Cardiac muscle cell (in vitro differentiated cells and primary cell): Measurements from ENCODE around the gene PARP6. TPM values are rescaled to one million over a fixed set of nuclear protein-coding genes. Genes with fewer than 3 reads are reported as not detected.
A peak's percentile ranks its signal among the peaks of the same experiment; 100 is the strongest.

Experiments used
- DNase-seq, 2 donors: peaks; one replicate each; pipeline versions ENCODE4 v3.0.0 to v3.0.0-alpha.2; 2010 to 2017; ENCODE audit warnings: low read depth in 1 of 2, low spot score in 1 of 2
- H3K27ac ChIP-seq: fragments of 200-600 bp; sonication (generic); 2 replicates; pipeline ENCODE4 v1.5.1; 2016
- H3K27me3 ChIP-seq: fragments of 200-600 bp; sonication (generic); 2 replicates; pipeline ENCODE4 v1.6.0; 2016; ENCODE audit warnings: control low read depth
- H3K36me3 ChIP-seq: fragments of 200-600 bp; sonication (generic); 2 replicates; pipeline ENCODE4 v1.5.1; 2016; ENCODE audit warnings: control low read depth
- H3K4me1 ChIP-seq: fragments of 200-600 bp; sonication (generic); 2 replicates; pipeline ENCODE4 v1.8.1; 2017; ENCODE audit warnings: low read depth, mild to moderate bottlenecking, mixed run types
- H3K4me3 ChIP-seq: fragments of 200-600 bp; sonication (generic); 2 replicates; pipeline ENCODE4 v1.5.1; 2016; ENCODE audit warnings: mild to moderate bottlenecking
- H3K9me3 ChIP-seq: fragments of 200-600 bp; sonication (generic); 2 replicates; pipeline ENCODE4 v1.5.1; 2017; ENCODE audit warnings: low read depth, mild to moderate bottlenecking, control low read depth
- polyA plus RNA-seq: library from polyadenylated mRNA; unstranded; fragments of >200 nt; fragmentation: Nextera tagmentation; extraction: Ambion mirVana; gene quantifications from 2 replicates; pipeline ENCODE4 v1.2.1, GENCODE V29; 2016
- total RNA-seq: library from RNA; depleted of rRNA; stranded (reverse); fragments of >200 nt; gene quantifications from 2 replicates; pipeline ENCODE4 v1.2.3, GENCODE V29; 2016
- TF ChIP-seq, protein P1 (sequence below): IDR thresholded peaks from 2 replicates; pipeline ENCODE4 v1.5.1; 2012; ENCODE audit warnings: low read depth, mild to moderate bottlenecking, low read length

Gene PARP6
- total and polyA plus RNA-seq, 2 experiments from 2014 or later = 41.9 to 72.8 TPM

DNA sequence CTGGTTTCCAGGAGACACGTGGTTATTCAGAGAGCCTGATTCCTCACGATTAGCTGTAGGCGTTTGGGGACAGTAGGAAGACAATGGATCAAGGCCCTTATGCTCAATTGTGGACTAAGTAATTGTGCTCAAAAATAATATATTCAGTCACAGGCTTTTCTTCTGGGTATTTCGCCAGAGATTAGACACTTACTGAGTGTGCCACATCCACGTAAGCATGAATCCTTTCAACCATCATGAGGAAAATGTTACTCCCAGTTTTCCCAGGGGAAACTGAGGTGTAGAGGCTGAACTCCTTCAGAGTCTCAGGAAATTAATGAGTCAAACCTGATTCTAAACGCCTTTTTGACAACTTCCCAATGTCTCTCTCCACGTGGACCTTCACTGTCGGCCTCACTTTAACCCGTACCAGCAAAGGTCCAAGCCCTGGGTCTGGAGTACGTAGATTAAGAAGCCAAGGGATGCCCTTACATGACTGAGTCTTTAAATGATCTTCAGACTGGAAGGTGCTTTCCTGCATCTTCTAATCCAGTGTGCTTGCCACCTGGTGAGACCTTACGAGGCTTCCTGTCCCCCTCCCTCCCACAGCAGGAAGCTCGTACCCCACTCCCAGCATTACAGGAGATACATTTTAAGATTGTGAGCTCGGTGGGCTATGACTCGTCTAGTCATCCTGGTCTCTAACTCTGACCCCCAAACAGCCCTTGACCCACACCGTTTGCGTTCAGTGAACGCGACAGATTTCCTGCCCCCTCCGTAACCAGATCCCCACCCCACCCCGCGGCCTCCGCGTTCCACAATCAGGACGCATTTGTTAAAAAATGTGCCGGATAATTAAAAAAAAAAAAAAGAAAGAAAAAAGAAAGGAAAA, 43.0 kb downstream of the PARP6 start:
- H3K36me3 ChIP-seq = no peaks in the 10 kb centered on the region
- no peaks in the 10 kb centered on the region for H3K9me3 ChIP-seq
- peaks cover 53% of the 10 kb centered on the region for H3K4me1 ChIP-seq
- peak overlapping the region; percentile 63 for H3K27ac ChIP-seq
- H3K4me3 ChIP-seq = peak overlapping the region; percentile 76
- DNase-seq = peak; percentile 3 to 58
- no peaks in the 10 kb centered on the region for H3K27me3 ChIP-seq
- TF ChIP-seq, protein P1, sequence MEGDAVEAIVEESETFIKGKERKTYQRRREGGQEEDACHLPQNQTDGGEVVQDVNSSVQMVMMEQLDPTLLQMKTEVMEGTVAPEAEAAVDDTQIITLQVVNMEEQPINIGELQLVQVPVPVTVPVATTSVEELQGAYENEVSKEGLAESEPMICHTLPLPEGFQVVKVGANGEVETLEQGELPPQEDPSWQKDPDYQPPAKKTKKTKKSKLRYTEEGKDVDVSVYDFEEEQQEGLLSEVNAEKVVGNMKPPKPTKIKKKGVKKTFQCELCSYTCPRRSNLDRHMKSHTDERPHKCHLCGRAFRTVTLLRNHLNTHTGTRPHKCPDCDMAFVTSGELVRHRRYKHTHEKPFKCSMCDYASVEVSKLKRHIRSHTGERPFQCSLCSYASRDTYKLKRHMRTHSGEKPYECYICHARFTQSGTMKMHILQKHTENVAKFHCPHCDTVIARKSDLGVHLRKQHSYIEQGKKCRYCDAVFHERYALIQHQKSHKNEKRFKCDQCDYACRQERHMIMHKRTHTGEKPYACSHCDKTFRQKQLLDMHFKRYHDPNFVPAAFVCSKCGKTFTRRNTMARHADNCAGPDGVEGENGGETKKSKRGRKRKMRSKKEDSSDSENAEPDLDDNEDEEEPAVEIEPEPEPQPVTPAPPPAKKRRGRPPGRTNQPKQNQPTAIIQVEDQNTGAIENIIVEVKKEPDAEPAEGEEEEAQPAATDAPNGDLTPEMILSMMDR = no peak

DNA sequence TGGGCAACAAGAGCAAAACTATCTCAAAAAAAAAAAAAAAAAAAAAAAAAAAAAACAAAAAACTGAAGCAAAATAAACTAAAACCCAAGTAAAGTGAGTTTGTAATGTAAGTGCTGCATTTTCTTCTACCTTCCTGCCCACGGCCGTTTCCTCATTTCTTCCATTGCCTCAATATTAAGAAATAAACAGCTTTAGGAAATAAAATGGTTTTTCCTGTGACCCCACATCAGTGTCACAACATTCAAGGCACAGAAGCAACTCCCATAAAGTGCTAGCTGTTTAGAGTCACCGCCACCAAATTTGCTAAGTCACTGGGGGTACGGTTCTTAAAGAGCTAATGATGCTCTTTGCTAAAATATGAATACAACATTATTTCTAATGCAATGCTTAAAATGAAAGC, 44.6 kb downstream of the PARP6 start:
- Histone ChIP-seq H3K27me3 (no peaks in the 10 kb centered on the region), H3K4me3 (peak overlapping the region; percentile 76), H3K36me3 (no peaks in the 10 kb centered on the region), H3K27ac (peak overlapping the region; percentile 63), H3K9me3 (no peaks in the 10 kb centered on the region), H3K4me1 (peaks cover 68% of the 10 kb centered on the region)
- TF ChIP-seq, protein P1 = no peak
- DNase-seq = no peak

DNA sequence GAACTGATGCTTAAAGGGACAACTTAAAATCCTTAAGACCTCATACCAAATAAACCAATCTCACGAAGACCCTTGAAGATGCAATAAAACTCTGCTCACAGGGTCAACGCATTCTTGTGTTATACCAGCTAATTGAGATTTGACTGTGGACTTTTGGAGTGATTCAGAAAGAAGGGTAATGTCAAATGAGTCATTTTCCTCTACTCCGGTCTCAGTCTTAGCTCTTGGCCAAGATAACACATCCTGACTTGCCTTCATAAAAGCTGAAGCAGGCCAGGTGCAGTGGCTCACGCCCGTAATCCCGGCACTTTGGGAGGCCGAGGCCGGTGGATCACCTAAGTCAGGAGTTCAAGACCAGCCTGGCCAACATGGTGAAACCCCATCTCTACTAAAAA, 45.2 kb downstream of the PARP6 start:
- Histone ChIP-seq H3K27me3 (no peaks in the 10 kb centered on the region), H3K4me3 (peak overlapping the region; percentile 13), H3K4me1 (peaks cover 68% of the 10 kb centered on the region), H3K9me3 (no peaks in the 10 kb centered on the region), H3K36me3 (no peaks in the 10 kb centered on the region), H3K27ac (peak overlapping the region; percentile 73)
- TF ChIP-seq, protein P1 = no peak
- DNase-seq = peak in 1 of 2 donors; percentile 85

DNA sequence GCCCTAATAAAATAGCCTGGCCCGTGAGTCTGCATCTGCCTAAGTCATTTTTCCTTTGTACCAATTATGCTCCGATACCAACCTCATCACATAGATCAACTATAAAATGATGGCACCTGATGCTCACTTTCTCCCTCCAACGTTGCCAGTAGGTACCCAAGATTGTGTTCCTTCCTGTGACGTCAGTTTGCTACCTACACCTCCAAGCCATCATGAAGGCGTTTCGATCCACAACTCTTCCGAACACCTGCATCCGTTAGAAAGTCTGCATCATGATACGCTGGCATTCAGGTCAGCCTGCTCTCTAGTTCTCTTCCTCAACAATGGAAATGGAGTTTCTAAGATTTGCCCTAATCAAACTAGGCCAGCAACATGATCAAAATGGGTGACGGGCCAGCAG, 49.1 kb downstream of the PARP6 start:
- Histone ChIP-seq H3K4me3 (no peak overlapping the region), H3K27ac (peak overlapping the region; percentile 67), H3K4me1 (peaks cover 84% of the 10 kb centered on the region), H3K27me3 (no peaks in the 10 kb centered on the region), H3K36me3 (peaks cover 8% of the 10 kb centered on the region), H3K9me3 (no peaks in the 10 kb centered on the region)
- TF ChIP-seq, protein P1 = no peak
- no peak for DNase-seq

DNA sequence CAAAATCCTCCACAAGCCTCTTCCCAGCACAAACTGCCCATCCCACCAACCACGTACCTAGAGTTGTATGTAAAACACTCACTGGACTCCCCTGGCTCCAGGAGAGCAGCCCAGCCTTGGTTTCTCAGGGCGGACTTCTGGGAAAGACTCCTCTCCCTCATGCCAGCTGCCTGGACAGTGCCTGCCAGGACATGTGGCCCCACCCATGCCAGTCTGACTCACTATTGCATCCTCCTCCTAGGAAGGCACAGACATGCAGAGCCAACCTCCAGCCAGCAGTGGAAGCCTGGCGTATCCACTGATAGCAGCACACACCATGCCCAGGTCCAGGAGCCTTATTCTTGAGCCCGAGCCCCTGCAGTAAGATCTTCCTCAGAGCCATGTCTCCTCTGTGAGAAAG, 50.0 kb downstream of the PARP6 start:
- DNase-seq = no peak
- peak overlapping the region; percentile 67 for H3K27ac ChIP-seq
- peaks cover 77% of the 10 kb centered on the region for H3K4me1 ChIP-seq
- no peak overlapping the region for H3K4me3 ChIP-seq
- no peaks in the 10 kb centered on the region for H3K9me3 ChIP-seq
- TF ChIP-seq, protein P1 = no peak
- H3K27me3 ChIP-seq = no peaks in the 10 kb centered on the region
- H3K36me3 ChIP-seq = peaks cover 17% of the 10 kb centered on the region
